BE2C (cell line): Measurements from ENCODE around the gene VAMP4.
"Not testable (repeated sequence)": the region's sequence is repeated elsewhere in the genome, so short reads cannot be mapped to it uniquely, and the experiment has no call there.

Experiments
- DNase-seq: peaks from one replicate; pipeline ENCODE4 v3.0.0-alpha.2; 2020
- H3K27me3 ChIP-seq: fragments of 250-450 bp; sonication (Bioruptor Pico); 2 replicates; pipeline ENCODE4 v1.5.1; 2020; ENCODE audit warnings: mild to moderate bottlenecking
- H3K36me3 ChIP-seq: fragments of 250-450 bp; sonication (Bioruptor Pico); 2 replicates; pipeline ENCODE4 v1.5.1; 2020; ENCODE audit warnings: mild to moderate bottlenecking
- H3K4me1 ChIP-seq: fragments of 250-450 bp; sonication (Bioruptor Pico); 2 replicates; pipeline ENCODE4 v1.5.1; 2020
- H3K4me3 ChIP-seq: 2 replicates; pipeline ENCODE4 v1.5.1; 2011; ENCODE audit warnings: low read depth, low read length
- H3K9me3 ChIP-seq: fragments of 250-450 bp; sonication (Bioruptor Pico); 2 replicates; pipeline ENCODE4 v1.5.1; 2020
- CTCF ChIP-seq: IDR thresholded peaks from 2 replicates; pipeline ENCODE4 v1.5.1; 2012; ENCODE audit warnings: mild to moderate bottlenecking, low read depth, low read length

The VAMP4 gene

DNA sequence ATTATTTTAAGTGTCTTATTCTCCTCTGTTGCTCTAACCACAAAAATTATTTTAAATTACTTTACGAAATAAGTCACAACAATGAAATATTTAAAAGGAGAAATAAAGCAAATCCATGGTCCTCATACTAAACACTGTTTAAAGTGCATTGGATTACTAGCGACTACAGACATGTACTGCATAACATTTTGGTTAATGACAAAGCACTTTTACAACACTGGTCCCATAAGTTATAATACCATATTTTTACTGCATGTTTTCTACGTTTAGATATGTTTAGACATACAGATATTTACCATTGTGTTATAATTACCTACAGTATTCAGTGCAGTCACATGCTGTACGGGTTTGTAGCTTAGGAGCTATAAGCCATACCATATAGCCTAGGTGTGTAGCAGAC, 30.2 kb downstream of the VAMP4 start:
- Histone ChIP-seq H3K27me3 (no peaks in the 10 kb centered on the region), H3K9me3 (no peaks in the 10 kb centered on the region), H3K4me3 (no peak overlapping the region), H3K36me3 (no peaks in the 10 kb centered on the region), H3K4me1 (no peaks in the 10 kb centered on the region; the same call in 1 of the 2 replicates)
- no peak for TF ChIP-seq CTCF
- no peak for DNase-seq

DNA sequence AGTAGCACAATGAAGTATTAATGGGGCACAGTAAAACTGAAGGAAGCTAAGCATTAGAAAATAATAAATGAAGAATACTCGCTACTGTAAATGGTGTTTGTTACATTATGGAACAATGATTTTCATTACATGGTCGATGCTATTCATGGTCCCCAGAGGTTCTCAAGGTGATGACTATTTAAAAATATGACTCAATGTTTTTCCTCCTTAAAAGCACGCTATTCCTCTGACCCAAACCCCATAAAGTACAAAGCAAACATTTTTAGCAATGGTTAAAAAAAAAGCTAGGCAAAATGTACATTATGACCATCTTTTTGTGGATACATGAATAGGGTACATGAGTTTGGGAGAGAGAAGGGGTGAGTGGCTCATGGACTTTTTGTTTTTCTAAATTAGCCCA, 34.3 kb downstream of the VAMP4 start:
- H3K4me3 ChIP-seq: no peak overlapping the region
- no peaks in the 10 kb centered on the region for H3K27me3 ChIP-seq
- DNase-seq: no peak
- TF ChIP-seq CTCF: no peak
- H3K36me3 ChIP-seq: no peaks in the 10 kb centered on the region
- no peaks in the 10 kb centered on the region for H3K9me3 ChIP-seq
- no peaks in the 10 kb centered on the region for H3K4me1 ChIP-seq

- H3K36me3 ChIP-seq: no peaks in the 10 kb centered on the region
- no peak overlapping the region for H3K4me3 ChIP-seq
- no peak for TF ChIP-seq CTCF
- no peaks in the 10 kb centered on the region for H3K27me3 ChIP-seq
- H3K9me3 ChIP-seq: no peaks in the 10 kb centered on the region
- no peaks in the 10 kb centered on the region for H3K4me1 ChIP-seq
- no peak for DNase-seq
Measured at GRCh38 chr1:171702598-171702997, 39.3 kb downstream of the VAMP4 start.

GRCh38 chr1:171699531-171699930, 42.3 kb downstream of the VAMP4 start:
- no peak for DNase-seq
- no peaks in the 10 kb centered on the region for H3K9me3 ChIP-seq
- H3K36me3 ChIP-seq: no peaks in the 10 kb centered on the region
- no peaks in the 10 kb centered on the region for H3K4me1 ChIP-seq
- no peak overlapping the region for H3K4me3 ChIP-seq
- no peak for TF ChIP-seq CTCF
- H3K27me3 ChIP-seq: no peaks in the 10 kb centered on the region

DNA sequence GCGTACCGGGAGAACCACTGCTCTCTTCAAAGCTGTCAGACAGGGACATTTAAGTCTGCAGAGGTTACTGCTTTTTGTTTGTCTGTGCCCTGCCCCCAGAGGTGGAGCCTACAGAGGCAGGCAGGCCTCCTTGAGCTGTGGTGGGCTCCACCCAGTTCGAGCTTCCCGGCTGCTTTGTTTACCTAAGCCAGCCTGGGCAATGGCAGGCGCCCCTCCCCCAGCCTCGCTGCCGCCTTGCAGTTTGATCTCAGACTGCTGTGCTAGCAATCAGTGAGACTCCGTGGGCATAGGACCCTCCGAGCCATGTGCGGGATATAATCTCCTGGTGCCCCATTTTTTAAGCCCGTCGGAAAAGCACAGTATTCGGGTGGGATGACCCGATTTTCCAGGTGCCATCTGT, 46.1 kb downstream of the VAMP4 start:
- not testable (repeated sequence) for H3K4me3 ChIP-seq, H3K9me3 ChIP-seq, DNase-seq, H3K4me1 ChIP-seq, H3K27me3 ChIP-seq, H3K36me3 ChIP-seq

DNA sequence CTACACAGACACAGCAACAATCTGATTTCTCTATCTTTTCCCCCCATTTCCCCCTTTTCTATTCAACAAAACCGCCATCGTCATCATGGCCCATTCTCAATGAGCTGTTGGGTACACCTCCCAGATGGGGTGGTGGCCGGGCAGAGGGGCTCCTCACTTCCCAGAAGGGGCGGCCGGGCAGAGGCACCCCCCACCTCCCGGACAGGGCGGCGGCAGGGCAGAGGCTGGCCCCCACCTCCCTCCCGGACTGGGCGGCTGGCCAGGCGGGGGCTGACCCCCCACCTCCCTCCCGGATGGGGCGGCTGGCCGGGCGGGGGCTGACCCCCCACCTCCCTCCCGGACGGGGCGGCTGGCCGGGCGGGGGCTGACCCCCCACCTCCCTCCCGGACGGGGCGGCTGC, 48.3 kb downstream of the VAMP4 start:
- H3K4me1 ChIP-seq, H3K36me3 ChIP-seq, H3K27me3 ChIP-seq, H3K9me3 ChIP-seq, H3K4me3 ChIP-seq, DNase-seq: not testable (repeated sequence)

- TF ChIP-seq CTCF: no peak
- Histone ChIP-seq H3K36me3 (no peaks in the 10 kb centered on the region), H3K4me3 (no peak overlapping the region), H3K27me3 (no peaks in the 10 kb centered on the region), H3K4me1 (no peaks in the 10 kb centered on the region), H3K9me3 (no peaks in the 10 kb centered on the region)
- no peak for DNase-seq
Measured at GRCh38 chr1:171683870-171684269, 58.0 kb downstream of the VAMP4 start.
